CD4-positive, alpha-beta T cell (primary cell): ENCODE data around the gene CETN1. TPM values are rescaled to one million over a fixed set of nuclear protein-coding genes. Genes with fewer than 3 reads are reported as not detected.

Experiments used
- ATAC-seq: fragments of 200-7000 bp; cut with Tn5 transposase; one replicate; pipeline ENCODE4 v1.10.0; 2022; ENCODE audit warnings: mild to moderate bottlenecking; ENCODE audit not compliant: poor library complexity
- CTCF ChIA-PET: fragments of 350-600 bp; sonication (Branson Sonifier 250); formaldehyde crosslinking; loops from one replicate; lab custom pipeline; 2021; ENCODE audit warnings: antibody characterized with exemption, inconsistent platforms; lab: Charles Lee
- POLR2A ChIA-PET: fragments of 350-600 bp; sonication (Branson Sonifier 250); formaldehyde crosslinking; loops from one replicate; lab custom pipeline; 2021; ENCODE audit warnings: antibody characterized with exemption, inconsistent platforms; lab: Charles Lee
- DNase-seq, 14 experiments: peaks; one replicate each; pipeline ENCODE4 v3.0.0-alpha.2; 2013 to 2020; ENCODE audit warnings: mixed read lengths in 2 of 14
- H3K27ac ChIP-seq, 2 donors: one replicate each; pipeline versions ENCODE4 v1.5.1 to v1.7.0; 2013; ENCODE audit warnings: low read length in 2 of 2, low read depth in 1 of 2, mild to moderate bottlenecking in 1 of 2
- H3K27me3 ChIP-seq, 2 experiments: 1 replicate in 1 of 2; 2 replicates in 1 of 2; pipeline versions ENCODE4 v1.6.1 to v1.7.0; 2013; ENCODE audit warnings: low read length in 2 of 2, control low read depth in 1 of 2, mild to moderate bottlenecking in 1 of 2, moderate library complexity in 1 of 2; ENCODE audit not compliant: insufficient read depth in 2 of 2, control insufficient read depth in 1 of 2
- H3K36me3 ChIP-seq: one replicate; pipeline ENCODE4 v1.6.1; 2013; ENCODE audit warnings: low read length, control low read depth; ENCODE audit not compliant: insufficient read depth
- H3K4me1 ChIP-seq: one replicate; pipeline ENCODE4 v1.6.1; 2013; ENCODE audit warnings: low read length, control low read depth; ENCODE audit not compliant: insufficient read depth
- H3K4me3 ChIP-seq: one replicate; pipeline ENCODE4 v1.5.1; 2013; ENCODE audit warnings: mild to moderate bottlenecking, low read length, moderate library complexity
- H3K9me3 ChIP-seq, 2 experiments: 1 replicate in 1 of 2; 2 replicates in 1 of 2; pipeline versions ENCODE4 v1.6.1 to v1.7.0; 2013; ENCODE audit warnings: low read length in 2 of 2, mild to moderate bottlenecking in 2 of 2, control low read depth in 1 of 2, moderate library complexity in 1 of 2; ENCODE audit not compliant: control insufficient read depth in 1 of 2, insufficient read depth in 1 of 2
- H3K27ac Mint-ChIP-seq: one replicate; pipeline ENCODE4 v1.8.0; 2020; ENCODE audit warnings: mixed read lengths
- H3K27me3 Mint-ChIP-seq: one replicate; pipeline ENCODE4 v1.8.0; 2021; ENCODE audit warnings: mixed read lengths
- H3K36me3 Mint-ChIP-seq: one replicate; pipeline ENCODE4 v1.8.0; 2021; ENCODE audit warnings: low read depth, mixed read lengths
- H3K4me1 Mint-ChIP-seq: one replicate; pipeline ENCODE4 v1.8.0; 2021; ENCODE audit warnings: low read depth, mixed read lengths
- H3K4me3 Mint-ChIP-seq: one replicate; pipeline ENCODE4 v1.8.0; 2020; ENCODE audit warnings: mild to moderate bottlenecking, mixed read lengths
- H3K9me3 Mint-ChIP-seq: one replicate; pipeline ENCODE4 v1.8.0; 2020; ENCODE audit warnings: mixed read lengths
- intact Hi-C, 2 experiments: fragments of 100-400 bp; cut with DNase I in 1 of 2; cut with micrococcal nuclease in 1 of 2; formaldehyde crosslinking; loops; one replicate each; pipeline versions ENCODE4 v1.15.1 to v1.9.0; 2023 to 2025; cut with DNase I, micrococcal nuclease
- total RNA-seq, 174 experiments: library from RNA in 2 of 174; stranded (reverse) in 2 of 174; gene quantifications; one replicate each; pipeline ENCODE4 v1.2.3 and lab custom pipeline; 2021 to 2026
- TF ChIP-seq, protein P1 (sequence below): fragments of 200-600 bp; IDR thresholded peaks from one replicate; pipeline ENCODE4 v1.8.0; 2022; ENCODE audit warnings: antibody characterized with exemption, mild to moderate bottlenecking

The CETN1 gene
- total RNA-seq, 2 experiments from 2014 or later: not detected

DNA sequence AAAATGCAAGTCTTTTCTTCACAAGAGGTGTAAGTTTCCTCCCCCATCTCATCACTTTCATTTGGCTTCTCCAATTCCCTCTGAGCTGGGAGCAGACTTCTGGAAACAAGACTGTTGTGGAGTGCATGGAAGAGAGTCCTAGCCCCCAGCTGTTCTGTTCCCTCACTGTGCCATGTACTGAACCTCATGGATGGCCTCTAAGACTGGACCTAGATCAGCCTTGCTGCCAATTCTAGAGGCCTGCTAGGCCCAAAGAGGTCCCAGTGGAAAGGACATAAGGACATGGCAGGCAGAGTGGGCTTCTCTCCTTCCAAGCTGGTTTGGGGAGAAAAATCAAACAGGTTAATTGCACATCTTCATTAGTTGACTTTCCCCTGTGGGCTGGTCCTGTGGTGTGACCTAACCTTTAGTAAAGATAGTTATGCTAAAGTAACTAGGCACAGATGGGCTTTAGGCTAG is 7.3 kb upstream of the CETN1 start:
- Mint-ChIP-seq H3K27ac (no peak overlapping the region), H3K4me3 (no peak overlapping the region), H3K9me3 (no peaks in the 10 kb centered on the region), H3K36me3 (no peaks in the 10 kb centered on the region), H3K4me1 (no peaks in the 10 kb centered on the region), H3K27me3 (peaks cover 4% of the 10 kb centered on the region)
- TF ChIP-seq, protein P1, sequence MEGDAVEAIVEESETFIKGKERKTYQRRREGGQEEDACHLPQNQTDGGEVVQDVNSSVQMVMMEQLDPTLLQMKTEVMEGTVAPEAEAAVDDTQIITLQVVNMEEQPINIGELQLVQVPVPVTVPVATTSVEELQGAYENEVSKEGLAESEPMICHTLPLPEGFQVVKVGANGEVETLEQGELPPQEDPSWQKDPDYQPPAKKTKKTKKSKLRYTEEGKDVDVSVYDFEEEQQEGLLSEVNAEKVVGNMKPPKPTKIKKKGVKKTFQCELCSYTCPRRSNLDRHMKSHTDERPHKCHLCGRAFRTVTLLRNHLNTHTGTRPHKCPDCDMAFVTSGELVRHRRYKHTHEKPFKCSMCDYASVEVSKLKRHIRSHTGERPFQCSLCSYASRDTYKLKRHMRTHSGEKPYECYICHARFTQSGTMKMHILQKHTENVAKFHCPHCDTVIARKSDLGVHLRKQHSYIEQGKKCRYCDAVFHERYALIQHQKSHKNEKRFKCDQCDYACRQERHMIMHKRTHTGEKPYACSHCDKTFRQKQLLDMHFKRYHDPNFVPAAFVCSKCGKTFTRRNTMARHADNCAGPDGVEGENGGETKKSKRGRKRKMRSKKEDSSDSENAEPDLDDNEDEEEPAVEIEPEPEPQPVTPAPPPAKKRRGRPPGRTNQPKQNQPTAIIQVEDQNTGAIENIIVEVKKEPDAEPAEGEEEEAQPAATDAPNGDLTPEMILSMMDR: no peak
- intact Hi-C loops: no loop called here
- CTCF ChIA-PET: no interaction called here
- no peak overlapping the region for H3K4me3 ChIP-seq
- H3K4me1 ChIP-seq: no peaks in the 10 kb centered on the region
- no peaks in the 10 kb centered on the region for H3K9me3 ChIP-seq
- no peak for DNase-seq
- no peak for ATAC-seq
- H3K27ac ChIP-seq: no peak overlapping the region
- H3K36me3 ChIP-seq: no peaks in the 10 kb centered on the region
- POLR2A ChIA-PET: no interaction called here
- peaks cover 2 to 9% of the 10 kb centered on the region in 2 experiments for H3K27me3 ChIP-seq

DNA sequence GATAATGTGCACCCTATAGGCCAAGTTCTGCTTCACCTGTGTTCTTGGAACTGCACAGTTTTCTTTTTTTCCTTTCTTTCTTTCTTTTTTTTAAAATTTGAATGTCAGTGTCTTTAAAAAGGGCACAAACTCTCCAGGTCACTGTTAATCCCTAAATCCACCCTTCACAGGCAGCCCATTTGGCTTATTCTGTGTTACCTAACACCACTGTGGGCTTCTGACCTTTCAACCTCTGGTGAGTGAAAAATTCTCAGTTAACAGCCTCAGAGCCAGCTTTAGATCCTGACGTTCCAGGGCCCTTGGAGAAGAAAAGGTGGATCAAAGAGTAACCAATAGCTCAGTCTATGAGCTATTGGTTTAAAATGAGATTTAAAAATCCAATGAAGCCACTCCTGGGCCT is 6.8 kb upstream of the CETN1 start:
- DNase-seq (no peak), ATAC-seq (no peak)
- ChIA-PET CTCF (no interaction called here), POLR2A (no interaction called here)
- H3K27me3 ChIP-seq: peaks cover 2 to 3% of the 10 kb centered on the region in 2 experiments
- H3K4me3 ChIP-seq: no peak overlapping the region
- TF ChIP-seq, protein P1: no peak
- Mint-ChIP-seq H3K27ac (no peak overlapping the region), H3K36me3 (no peaks in the 10 kb centered on the region), H3K4me1 (no peaks in the 10 kb centered on the region), H3K9me3 (no peaks in the 10 kb centered on the region), H3K27me3 (peaks cover 4% of the 10 kb centered on the region), H3K4me3 (no peak overlapping the region)
- no peaks in the 10 kb centered on the region for H3K9me3 ChIP-seq
- intact Hi-C loops: no loop called here
- no peaks in the 10 kb centered on the region for H3K4me1 ChIP-seq
- H3K36me3 ChIP-seq: no peaks in the 10 kb centered on the region
- no peak overlapping the region for H3K27ac ChIP-seq

DNA sequence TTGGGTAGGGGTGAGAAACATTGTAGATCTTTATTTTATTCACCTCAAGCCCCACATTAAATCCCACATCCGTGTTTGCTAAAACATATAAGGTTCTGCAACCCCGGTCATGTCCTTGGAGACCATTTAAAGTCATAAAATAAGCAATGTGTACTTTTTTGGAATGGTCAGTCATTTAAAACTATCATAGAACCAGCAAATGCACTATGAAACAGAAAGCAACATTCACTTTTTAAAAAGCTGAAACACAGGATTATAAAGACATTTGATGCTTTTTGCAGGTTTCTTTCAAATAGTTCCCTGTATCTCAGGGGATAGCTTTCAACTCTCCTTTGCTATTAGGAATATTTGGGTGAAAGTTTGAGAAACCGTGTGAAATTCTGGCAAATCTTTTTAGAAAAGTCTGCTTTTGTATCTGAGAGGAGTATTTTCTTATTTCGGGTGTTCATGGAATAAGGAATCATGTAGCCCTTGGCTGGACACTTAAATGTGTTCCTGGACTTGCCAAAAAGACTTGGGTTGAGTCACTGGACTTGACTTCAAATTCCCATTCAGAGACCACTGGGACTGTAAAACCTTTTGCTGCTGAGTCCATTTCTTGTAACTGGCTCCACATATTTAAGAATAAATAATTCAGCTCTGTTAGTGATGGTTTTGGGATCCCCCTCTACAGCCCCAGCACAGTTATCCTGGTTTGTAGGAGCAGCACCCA is 5.9 kb upstream of the CETN1 start:
- Mint-ChIP-seq H3K27me3 (peaks cover 8% of the 10 kb centered on the region), H3K27ac (no peak overlapping the region), H3K4me3 (no peak overlapping the region), H3K4me1 (no peaks in the 10 kb centered on the region), H3K36me3 (no peaks in the 10 kb centered on the region), H3K9me3 (no peaks in the 10 kb centered on the region)
- no peaks in the 10 kb centered on the region for H3K4me1 ChIP-seq
- ChIA-PET CTCF (no interaction called here), POLR2A (no interaction called here)
- H3K27ac ChIP-seq: no peak overlapping the region
- H3K36me3 ChIP-seq: no peaks in the 10 kb centered on the region
- H3K9me3 ChIP-seq: no peaks in the 10 kb centered on the region
- DNase-seq (no peak), ATAC-seq (no peak)
- TF ChIP-seq, protein P1: no peak
- H3K4me3 ChIP-seq: no peak overlapping the region
- intact Hi-C loops: no loop called here
- H3K27me3 ChIP-seq: peaks cover 0 to 2% of the 10 kb centered on the region in 2 experiments
